Measurements from ENCODE around the gene KRTAP5-3.

KRTAP5-3 gene, protein sequence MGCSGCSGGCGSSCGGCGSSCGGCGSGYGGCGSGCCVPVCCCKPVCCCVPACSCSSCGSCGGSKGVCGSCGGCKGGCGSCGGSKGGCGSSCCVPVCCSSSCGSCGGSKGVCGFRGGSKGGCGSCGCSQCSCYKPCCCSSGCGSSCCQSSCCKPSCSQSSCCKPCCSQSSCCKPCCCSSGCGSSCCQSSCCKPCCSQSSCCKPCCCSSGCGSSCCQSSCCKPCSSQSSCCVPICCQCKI

DNA sequence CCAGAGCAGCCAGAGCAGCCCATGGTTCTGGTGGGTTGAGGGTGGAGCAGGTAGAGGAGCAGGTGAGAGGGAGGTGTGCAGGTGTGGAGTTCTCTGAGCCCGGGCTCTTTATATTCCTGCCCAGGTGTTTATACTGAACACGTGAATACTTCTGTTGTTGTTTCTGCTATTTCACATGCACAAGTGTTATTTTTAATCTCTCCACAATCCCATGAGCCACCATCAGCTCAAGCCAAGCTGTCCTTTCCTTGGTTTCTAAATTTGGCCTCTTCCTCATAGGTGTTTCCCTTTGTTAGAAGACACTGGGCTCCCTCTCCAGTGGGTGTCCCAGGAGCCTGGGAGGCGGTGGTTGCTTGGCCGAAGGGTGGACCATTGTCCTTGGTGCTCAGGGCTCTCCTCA lies at the start of gene KRTAP5-3:
TSS of gene KRTAP5-3 (minus strand) at position 101 of the 400 bp plus-strand sequence. CDS start at position 23, 78 bp downstream.
- no peak for TF ChIP-seq FOXM1 (IDR thresholded peaks at IDR 0.05; ENCODE audit: borderline replicate concordance)
- TF ChIP-seq, protein P1, sequence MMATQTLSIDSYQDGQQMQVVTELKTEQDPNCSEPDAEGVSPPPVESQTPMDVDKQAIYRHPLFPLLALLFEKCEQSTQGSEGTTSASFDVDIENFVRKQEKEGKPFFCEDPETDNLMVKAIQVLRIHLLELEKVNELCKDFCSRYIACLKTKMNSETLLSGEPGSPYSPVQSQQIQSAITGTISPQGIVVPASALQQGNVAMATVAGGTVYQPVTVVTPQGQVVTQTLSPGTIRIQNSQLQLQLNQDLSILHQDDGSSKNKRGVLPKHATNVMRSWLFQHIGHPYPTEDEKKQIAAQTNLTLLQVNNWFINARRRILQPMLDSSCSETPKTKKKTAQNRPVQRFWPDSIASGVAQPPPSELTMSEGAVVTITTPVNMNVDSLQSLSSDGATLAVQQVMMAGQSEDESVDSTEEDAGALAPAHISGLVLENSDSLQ (IDR thresholded peaks at IDR 0.05), result no peak
- TF ChIP-seq SUZ12 (IDR thresholded peaks at IDR 0.05), result no peak
- no peak for TF ChIP-seq NFRKB (IDR thresholded peaks at IDR 0.05)
- TF ChIP-seq ARNT (IDR thresholded peaks at IDR 0.05), result no peak
- no peak for TF ChIP-seq HDGF (IDR thresholded peaks at IDR 0.05; ENCODE audit: borderline replicate concordance)
- no peak for TF ChIP-seq BHLHE40 (IDR thresholded peaks at IDR 0.05; ENCODE audit: borderline replicate concordance)
- TF ChIP-seq SP1 (IDR thresholded peaks at IDR 0.05), result no peak
- TF ChIP-seq FOXA1 (IDR thresholded peaks at IDR 0.05), result no peak
- no peak for TF ChIP-seq ELF4 (IDR thresholded peaks at IDR 0.05)
- TF ChIP-seq ZNF384 (IDR thresholded peaks at IDR 0.05), result no peak
- no peak for TF ChIP-seq L3MBTL2 (conservative IDR thresholded peaks at IDR 0.05)
- ChIA-PET CTCF (interaction anchor here (0.6 kb wide), 1 partner anchor 16 kb away, joined by 3 read pairs; no protein-coding TSS in a partner anchor), POLR2A (no interaction called here)
- no peak for DNase-seq (ENCODE audit: extremely low spot score)

DNA sequence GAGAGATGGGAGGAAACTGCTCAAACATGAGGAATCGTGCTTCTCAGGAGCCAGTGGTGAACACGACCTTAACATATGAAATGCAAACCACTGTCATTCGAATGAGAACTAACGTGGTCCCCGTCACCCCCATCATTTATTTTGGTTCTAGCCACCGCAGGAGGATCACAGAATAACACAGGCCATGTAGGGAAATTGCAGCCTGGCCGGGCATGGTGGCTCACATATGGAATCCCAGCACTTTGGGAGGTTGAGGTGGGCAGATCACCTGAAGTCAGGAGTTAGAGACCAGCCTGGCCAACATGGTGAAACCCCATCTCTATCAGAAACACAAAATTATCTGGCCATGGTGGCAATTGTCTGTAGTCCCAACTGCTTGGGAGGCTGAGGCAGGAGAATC lies 48.4 kb upstream of the KRTAP5-3 start:
- TF ChIP-seq FOXM1 (IDR thresholded peaks at IDR 0.05; ENCODE audit: borderline replicate concordance) (no peak), BHLHE40 (IDR thresholded peaks at IDR 0.05; ENCODE audit: borderline replicate concordance) (no peak), ZNF384 (IDR thresholded peaks at IDR 0.05) (no peak), FOXA1 (IDR thresholded peaks at IDR 0.05) (no peak), ELF4 (IDR thresholded peaks at IDR 0.05) (no peak), NFRKB (IDR thresholded peaks at IDR 0.05) (no peak), FOXK2 (IDR thresholded peaks at IDR 0.05) (no peak), TARDBP (IDR thresholded peaks at IDR 0.05) (no peak), ARNT (IDR thresholded peaks at IDR 0.05) (no peak), LEF1 (IDR thresholded peaks at IDR 0.05; ENCODE audit: borderline replicate concordance) (no peak), L3MBTL2 (conservative IDR thresholded peaks at IDR 0.05) (no peak), CTBP1 (IDR thresholded peaks at IDR 0.05; ENCODE audit: borderline replicate concordance) (no peak)
- POLR2A ChIA-PET, result no interaction called here
- no peak for DNase-seq (ENCODE audit: extremely low spot score)
- CTCF ChIA-PET, result interaction anchor here (1.0 kb wide), 1 partner anchor 176 kb away, joined by 5 read pairs; no protein-coding TSS in a partner anchor

DNA sequence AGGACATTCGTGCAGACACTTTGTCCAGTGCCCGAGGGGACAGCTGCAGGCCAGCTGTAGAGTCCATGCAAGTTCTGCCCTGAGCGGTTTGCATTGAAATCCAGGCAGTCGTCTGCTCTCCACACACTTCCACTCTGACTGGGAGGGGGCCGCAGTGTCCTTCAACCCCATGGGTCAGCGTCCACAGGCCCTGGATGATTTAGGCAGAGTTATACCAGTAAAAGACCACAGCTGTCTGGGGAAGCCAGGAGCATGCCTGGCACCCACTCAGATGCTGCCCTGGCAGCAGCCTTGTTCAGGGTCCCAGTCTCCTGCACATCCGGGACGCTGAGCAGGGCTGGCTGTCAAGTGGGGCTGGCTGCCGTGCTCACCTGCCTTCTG lies 47.8 kb upstream of the KRTAP5-3 start:
- TF ChIP-seq HDGF (IDR thresholded peaks at IDR 0.05; ENCODE audit: borderline replicate concordance), result no peak
- TF ChIP-seq L3MBTL2 (conservative IDR thresholded peaks at IDR 0.05), result no peak
- no peak for TF ChIP-seq CTBP1 (IDR thresholded peaks at IDR 0.05; ENCODE audit: borderline replicate concordance)
- no peak for TF ChIP-seq FOXM1 (IDR thresholded peaks at IDR 0.05; ENCODE audit: borderline replicate concordance)
- CTCF ChIA-PET, result interaction anchor here (1.0 kb wide), 1 partner anchor 177 kb away, joined by 5 read pairs; no protein-coding TSS in a partner anchor
- POLR2A ChIA-PET, result no interaction called here
- DNase-seq (ENCODE audit: extremely low spot score), result no peak

DNA sequence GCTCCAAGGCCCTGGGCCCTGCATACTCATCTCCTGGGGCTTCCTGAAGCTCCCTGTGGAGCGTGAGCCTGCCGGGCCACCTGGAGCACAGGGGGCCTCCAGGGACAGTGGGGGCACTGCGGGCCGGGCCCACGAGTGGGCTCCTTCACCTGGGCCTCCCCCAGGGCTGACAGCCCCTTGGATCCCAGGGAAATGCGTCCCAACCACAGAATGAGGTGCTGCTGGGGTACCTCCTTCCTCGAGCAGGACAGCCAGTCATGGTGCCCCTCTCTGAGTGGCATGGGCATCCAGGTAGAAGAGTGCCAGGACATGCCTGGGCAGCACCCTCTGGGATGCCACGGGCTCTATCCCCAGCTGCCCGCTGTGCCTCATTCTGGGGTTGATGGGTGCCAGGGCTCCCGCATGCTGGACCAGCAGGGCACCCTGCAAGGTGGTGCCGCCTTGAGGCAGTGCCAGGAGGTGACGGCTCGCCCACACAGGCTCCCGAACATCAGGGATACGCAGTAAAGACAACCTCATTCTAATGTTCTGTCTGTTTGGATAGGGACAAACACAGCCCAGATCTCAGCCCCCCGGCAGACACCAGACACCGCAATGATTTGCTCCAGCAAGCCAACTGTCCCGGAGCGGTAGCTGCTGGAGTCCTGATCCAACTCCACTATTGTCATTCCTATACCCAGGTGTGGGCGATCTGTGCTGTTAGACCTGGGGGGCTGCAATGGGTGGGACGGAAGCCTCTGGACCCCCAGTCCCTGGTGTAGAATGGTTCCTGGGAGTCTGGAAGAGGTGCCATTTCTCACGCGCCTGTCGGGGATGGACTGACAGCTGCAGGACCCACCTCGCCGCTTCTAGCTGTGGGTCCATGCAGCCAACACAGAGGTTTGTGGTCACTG lies 47.2 kb upstream of the KRTAP5-3 start:
- no peak for DNase-seq (ENCODE audit: extremely low spot score)

DNA sequence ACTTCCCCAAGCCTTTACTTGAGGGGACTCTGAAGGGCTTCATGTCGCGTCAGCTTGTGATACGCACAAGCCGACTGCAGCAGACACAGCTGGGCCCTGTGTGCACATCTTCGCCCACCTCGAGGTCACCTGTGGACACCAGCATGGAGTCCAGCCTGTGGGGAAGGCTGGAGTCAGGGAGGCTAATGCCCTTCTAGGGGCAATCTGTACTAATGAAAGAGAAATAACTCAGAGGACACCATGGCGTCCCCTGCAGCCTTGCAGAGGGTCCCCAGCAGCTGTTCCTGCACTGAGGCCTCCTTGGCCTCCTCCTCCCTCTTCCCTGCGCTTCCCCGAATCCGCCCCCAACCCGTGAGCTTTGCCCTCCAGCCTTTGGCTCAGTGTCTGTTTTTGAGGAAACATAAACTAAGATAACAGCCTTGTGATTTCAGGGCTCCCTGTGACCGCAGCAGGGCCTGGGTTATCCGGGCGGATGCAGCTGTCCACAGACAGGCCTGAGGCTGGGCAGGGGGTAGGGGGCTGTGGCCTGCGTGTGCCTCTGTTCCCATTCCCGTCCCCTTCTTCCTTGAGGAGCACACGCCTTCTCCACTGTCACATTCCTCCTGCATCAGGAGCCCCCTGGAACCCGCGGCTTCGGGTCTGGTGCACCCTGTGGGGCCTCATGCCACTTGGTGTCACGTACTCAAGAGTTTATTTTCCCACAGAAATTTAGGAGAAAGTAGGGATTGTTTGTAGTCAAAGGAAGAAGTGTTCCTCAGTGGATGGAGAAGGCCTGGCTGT lies 46.3 kb upstream of the KRTAP5-3 start:
- ChIA-PET POLR2A (no interaction called here), CTCF (interaction anchor here (0.7 to 2.5 kb wide), 4 partner anchors 14 to 179 kb away, joined by 3 to 30 read pairs (median 11); partner anchors contain the start of gene SYT8)
- no peak for TF ChIP-seq SUZ12 (IDR thresholded peaks at IDR 0.05)
- TF ChIP-seq, protein P1 (IDR thresholded peaks at IDR 0.05), result no peak
- TF ChIP-seq L3MBTL2 (conservative IDR thresholded peaks at IDR 0.05), result no peak
- TF ChIP-seq BHLHE40 (IDR thresholded peaks at IDR 0.05; ENCODE audit: borderline replicate concordance), result no peak
- no peak for TF ChIP-seq LEF1 (IDR thresholded peaks at IDR 0.05; ENCODE audit: borderline replicate concordance)
- TF ChIP-seq TARDBP (IDR thresholded peaks at IDR 0.05), result no peak
- TF ChIP-seq ZNF384 (IDR thresholded peaks at IDR 0.05), result no peak
- no peak for TF ChIP-seq ELF4 (IDR thresholded peaks at IDR 0.05)
- no peak for TF ChIP-seq NFRKB (IDR thresholded peaks at IDR 0.05)
- no peak for TF ChIP-seq SP1 (IDR thresholded peaks at IDR 0.05)
- no peak for TF ChIP-seq FOXK2 (IDR thresholded peaks at IDR 0.05)
- no peak for TF ChIP-seq CTBP1 (IDR thresholded peaks at IDR 0.05; ENCODE audit: borderline replicate concordance)
- TF ChIP-seq HDGF (IDR thresholded peaks at IDR 0.05; ENCODE audit: borderline replicate concordance), result no peak
- no peak for TF ChIP-seq FOXA1 (IDR thresholded peaks at IDR 0.05)
- TF ChIP-seq ARNT (IDR thresholded peaks at IDR 0.05), result no peak
- no peak for DNase-seq (ENCODE audit: extremely low spot score)

More for the DNA sequence above, 47.2 kb upstream of the KRTAP5-3 start:
- TF ChIP-seq NFRKB (IDR thresholded peaks at IDR 0.05) (no peak), ZNF384 (IDR thresholded peaks at IDR 0.05) (no peak), L3MBTL2 (conservative IDR thresholded peaks at IDR 0.05) (no peak), FOXA1 (IDR thresholded peaks at IDR 0.05) (no peak), SP1 (IDR thresholded peaks at IDR 0.05) (no peak), ELF4 (IDR thresholded peaks at IDR 0.05) (no peak), SUZ12 (IDR thresholded peaks at IDR 0.05) (no peak), ARNT (IDR thresholded peaks at IDR 0.05) (no peak), FOXK2 (IDR thresholded peaks at IDR 0.05) (no peak), HDGF (IDR thresholded peaks at IDR 0.05; ENCODE audit: borderline replicate concordance) (no peak)
- TF ChIP-seq, protein P1 (IDR thresholded peaks at IDR 0.05), result no peak
- ChIA-PET POLR2A (no interaction called here), CTCF (interaction anchor here (1.0 kb wide), 1 partner anchor 177 kb away, joined by 5 read pairs; no protein-coding TSS in a partner anchor)

All from HEK293T (cell line).